HG02798 (cell line): ENCODE results near the gene MDP1.
A peak's percentile ranks its signal among the peaks of the same experiment; 100 is the strongest.

Experiments used
- ATAC-seq: cut with Tn5 transposase; IDR thresholded peaks from one replicate; pipeline ENCODE4 v1.9.1; 2021; ENCODE audit warnings: mild to moderate bottlenecking; ENCODE audit not compliant: unreplicated experiment, poor library complexity

MDP1 gene

GRCh38 chr14:24215495-24216344 lies at the start of gene MDP1:
TSS of gene MDP1 (minus strand) at chr14:24216066. CDS start at chr14:24215955, 111 bp downstream.
- ATAC-seq: peak; percentile 74

DNA sequence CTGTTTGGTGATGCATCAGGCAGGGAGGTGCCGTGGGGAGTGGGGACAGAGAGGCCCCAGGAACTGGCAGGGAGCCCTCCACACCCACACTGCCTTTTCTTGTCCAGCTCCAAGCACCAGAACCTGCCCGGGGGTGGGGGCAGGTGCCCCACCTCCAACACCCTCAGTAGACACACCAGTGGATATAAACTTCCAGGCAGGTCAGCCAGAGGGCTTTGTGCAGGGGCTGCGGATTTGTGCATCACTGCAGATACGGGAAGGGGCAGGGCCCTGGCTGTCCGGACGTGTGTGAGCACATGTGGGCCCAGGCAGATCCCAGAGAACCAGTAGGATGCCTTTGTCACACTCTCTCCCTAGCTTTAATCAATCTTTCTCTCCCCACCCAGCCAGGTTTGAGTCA lies 48.4 kb upstream of the MDP1 start:
- ATAC-seq: no peak

DNA sequence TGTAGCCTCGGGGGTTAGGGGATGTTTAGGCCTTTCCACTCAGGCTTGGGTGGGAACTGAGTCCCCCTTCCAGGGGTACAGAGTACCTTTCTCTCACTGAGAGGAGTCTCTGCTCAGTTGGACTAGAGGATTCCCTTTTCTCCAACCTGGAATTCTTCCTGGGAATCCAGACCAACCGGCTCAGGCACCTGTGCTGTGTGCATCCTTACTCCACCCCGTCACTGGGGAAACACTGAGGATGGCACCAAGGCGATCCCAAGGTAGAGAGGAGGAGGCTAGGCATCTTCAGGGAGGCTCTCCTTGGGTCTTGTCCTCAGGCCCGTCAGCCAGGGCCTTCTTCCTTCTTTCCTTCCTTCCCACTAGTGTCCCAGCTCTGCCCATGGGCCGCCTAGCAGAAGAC lies 48.0 kb upstream of the MDP1 start:
- ATAC-seq: no peak

DNA sequence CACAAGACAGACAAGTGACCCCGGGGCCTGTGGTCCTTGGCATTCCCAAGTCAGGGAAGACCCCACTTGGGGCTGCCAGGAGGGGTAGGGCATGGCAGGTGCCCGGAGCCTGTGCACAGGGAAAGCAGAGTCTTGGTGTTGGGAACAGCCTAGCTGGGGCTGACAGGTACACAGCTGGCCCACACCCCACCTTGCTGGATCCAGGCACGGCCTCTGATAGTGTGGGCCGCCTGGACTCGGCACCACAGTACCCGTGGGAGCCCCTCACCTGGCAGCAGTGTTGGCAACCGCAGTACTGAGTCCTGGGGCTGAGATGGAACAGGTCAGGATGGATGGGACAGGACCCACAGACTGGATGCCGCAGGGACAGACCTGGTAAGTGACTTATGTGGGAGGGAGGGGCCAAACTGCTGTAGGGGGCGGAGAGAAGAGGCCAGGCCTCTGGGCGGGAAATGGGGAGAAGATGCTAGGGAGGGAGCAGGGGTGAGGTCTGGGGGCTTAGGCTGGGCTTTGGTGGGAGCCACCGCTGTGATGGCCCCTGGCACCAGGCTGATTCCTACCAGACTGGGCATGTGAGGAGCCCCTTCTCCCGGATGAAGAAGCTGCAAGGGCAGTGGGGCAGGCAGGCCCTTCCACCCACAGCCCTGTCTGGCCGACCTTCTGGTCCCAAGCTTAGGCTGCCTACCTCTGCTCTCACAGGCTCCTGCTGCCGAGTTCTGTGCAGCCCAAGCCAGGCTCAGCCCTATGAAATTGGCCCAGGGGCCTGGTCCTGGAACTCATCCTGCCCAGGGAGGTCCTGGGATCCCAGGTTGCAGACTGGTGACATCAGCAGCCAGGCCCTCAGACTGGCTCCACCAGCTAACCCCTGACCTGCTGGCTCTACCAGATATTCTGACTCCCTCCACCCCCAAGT lies 47.2 kb upstream of the MDP1 start, which contains the start of gene TGM1:
TGM1 (minus strand) TSS at position 357 of the 913 bp plus-strand sequence. CDS start 825 bp downstream, outside the sequence.
- ATAC-seq: no peak

DNA sequence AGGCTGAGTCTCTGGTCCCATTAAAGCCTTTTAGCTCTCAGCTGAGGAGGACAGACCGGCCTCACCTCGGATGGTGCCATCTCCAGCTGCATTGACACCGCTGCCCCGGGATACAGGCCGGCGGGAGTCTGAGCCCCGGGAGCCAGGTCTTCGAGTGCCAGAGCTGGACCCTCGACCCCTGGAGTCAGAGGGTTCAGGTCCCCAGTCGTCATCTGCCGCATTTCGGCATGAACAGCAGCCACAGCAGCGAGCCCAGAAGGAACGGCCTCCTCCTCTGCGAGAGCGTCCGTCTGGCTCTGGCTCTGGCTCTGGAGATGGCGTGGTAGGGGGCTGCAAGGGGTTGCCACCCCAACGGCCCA lies 46.1 kb upstream of the MDP1 start:
- no peak for ATAC-seq

- no peak for ATAC-seq
Measured at GRCh38 chr14:24261256-24261968, 45.5 kb upstream of the MDP1 start.

GRCh38 chr14:24260780-24261157 lies 44.9 kb upstream of the MDP1 start:
- no peak for ATAC-seq

- no peak for ATAC-seq
Measured at GRCh38 chr14:24260026-24260779, 44.3 kb upstream of the MDP1 start.

GRCh38 chr14:24259282-24260025 lies 43.6 kb upstream of the MDP1 start:
- no peak for ATAC-seq

GRCh38 chr14:24258548-24259265 lies 42.8 kb upstream of the MDP1 start:
- no peak for ATAC-seq

- ATAC-seq: no peak
Measured at GRCh38 chr14:24258119-24258518, 42.3 kb upstream of the MDP1 start.

DNA sequence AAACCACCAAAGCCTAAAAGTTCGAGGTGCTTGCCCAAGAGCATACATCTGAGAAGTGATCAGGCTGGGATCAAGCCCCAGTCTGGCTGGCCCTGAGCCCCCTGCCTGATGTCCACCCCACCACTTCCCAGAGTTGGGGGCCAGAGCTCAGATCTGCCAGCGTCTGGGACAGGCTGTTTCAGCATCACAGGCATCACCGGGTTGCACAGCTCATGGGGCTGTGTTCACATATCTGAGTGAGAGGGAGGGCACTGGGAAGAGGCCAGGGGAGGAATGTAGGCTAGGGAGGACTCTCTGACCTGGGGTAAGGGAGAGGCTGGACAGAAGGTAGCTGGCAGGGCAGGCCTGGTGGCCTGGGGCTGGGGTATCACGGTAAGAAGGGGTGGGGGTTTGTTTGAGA lies 41.1 kb upstream of the MDP1 start:
- no peak for ATAC-seq

- ATAC-seq: no peak
Measured at GRCh38 chr14:24255931-24256711, 40.3 kb upstream of the MDP1 start.

DNA sequence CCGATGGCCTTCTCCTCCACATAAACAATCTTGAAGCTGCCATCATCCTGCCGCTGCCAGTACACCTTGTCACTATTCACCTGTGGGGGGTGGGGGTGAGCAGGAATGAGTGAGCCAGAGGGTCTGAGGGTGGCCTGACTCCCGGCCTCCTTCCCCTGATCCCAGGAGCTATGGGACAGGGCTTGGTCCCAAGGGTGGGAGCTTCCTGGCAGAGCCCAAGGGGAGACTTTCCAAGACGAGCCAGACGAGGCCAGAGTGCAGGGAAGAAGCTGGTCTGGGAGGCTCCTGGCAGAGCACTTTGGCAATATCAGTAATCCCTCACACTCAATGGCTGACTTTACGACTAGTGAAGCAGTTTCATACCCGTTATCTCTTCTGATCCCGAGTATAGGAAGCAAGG lies 39.6 kb upstream of the MDP1 start:
- no peak for ATAC-seq

GRCh38 chr14:24254630-24255392 lies 38.9 kb upstream of the MDP1 start:
- no peak for ATAC-seq

GRCh38 chr14:24253936-24254335 lies 38.1 kb upstream of the MDP1 start:
- ATAC-seq: no peak
